Osteoblast (primary cell): ENCODE data around the gene LYZL6. TPM values are rescaled to one million over a fixed set of nuclear protein-coding genes. Genes with fewer than 3 reads are reported as not detected.

Experiments used
- DNase-seq: peaks from one replicate; pipeline ENCODE4 v3.0.0; 2011; ENCODE audit warnings: low spot score, mixed read lengths; ENCODE audit not compliant: insufficient read length; ENCODE audit errors: missing footprints
- H2AFZ ChIP-seq: 2 replicates; pipeline ENCODE4 v1.6.0; 2011; ENCODE audit warnings: mild to moderate bottlenecking, low read length
- H3K27ac ChIP-seq: 2 replicates; pipeline ENCODE4 v1.5.1; 2011; ENCODE audit warnings: mild to moderate bottlenecking, low read depth, low read length, moderate library complexity
- H3K27me3 ChIP-seq: 2 replicates; pipeline ENCODE4 v1.6.0; 2012; ENCODE audit warnings: mild to moderate bottlenecking, control low read depth, inconsistent platforms, low read length, moderate library complexity; ENCODE audit not compliant: insufficient read depth
- H3K36me3 ChIP-seq: 2 replicates; pipeline ENCODE4 v1.5.1; 2011; ENCODE audit warnings: mild to moderate bottlenecking, low read length, control low read depth, moderate library complexity; ENCODE audit not compliant: insufficient read depth
- H3K4me1 ChIP-seq: 2 replicates; pipeline ENCODE4 v1.5.1; 2011; ENCODE audit warnings: mild to moderate bottlenecking, low read length, control low read depth, moderate library complexity; ENCODE audit not compliant: insufficient read depth
- H3K4me2 ChIP-seq: 2 replicates; pipeline ENCODE4 v1.6.0; 2011; ENCODE audit warnings: mild to moderate bottlenecking, low read length; ENCODE audit not compliant: insufficient read depth
- H3K4me3 ChIP-seq: fragments of 200-600 bp; sonication (generic); 3 replicates; pipeline ENCODE4 v1.5.1; 2012; ENCODE audit warnings: mild to moderate bottlenecking, low read length, inconsistent platforms; ENCODE audit not compliant: insufficient read depth
- H3K79me2 ChIP-seq: 2 replicates; pipeline ENCODE4 v1.6.0; 2012; ENCODE audit warnings: mild to moderate bottlenecking, low read length, control low read depth, inconsistent platforms; ENCODE audit not compliant: insufficient read depth
- H3K9me3 ChIP-seq: 2 replicates; pipeline ENCODE4 v1.5.1; 2011; ENCODE audit warnings: low read depth, low read length, control low read depth
- H4K20me1 ChIP-seq: 2 replicates; pipeline ENCODE4 v1.6.0; 2012; ENCODE audit warnings: mild to moderate bottlenecking, low read length, control low read depth; ENCODE audit not compliant: insufficient read depth
- total RNA-seq: library from RNA; depleted of rRNA; stranded (reverse); fragments of >200 nt; gene quantifications from 2 replicates; pipeline ENCODE4 v1.2.3, GENCODE V29; 2012
- TF ChIP-seq, protein P1 (sequence below): IDR thresholded peaks from 2 replicates; pipeline ENCODE4 v1.5.1; 2011; ENCODE audit warnings: mild to moderate bottlenecking, low read depth, low read length, moderate library complexity; ENCODE audit errors: extremely low read depth

LYZL6 gene
- total RNA-seq, 1 donor: not detected

GRCh38 chr17:35984140-35984539 lies 40.6 kb upstream of the LYZL6 start:
- H3K79me2 ChIP-seq: no peaks in the 10 kb centered on the region
- no peak overlapping the region for H3K4me3 ChIP-seq
- TF ChIP-seq, protein P1, sequence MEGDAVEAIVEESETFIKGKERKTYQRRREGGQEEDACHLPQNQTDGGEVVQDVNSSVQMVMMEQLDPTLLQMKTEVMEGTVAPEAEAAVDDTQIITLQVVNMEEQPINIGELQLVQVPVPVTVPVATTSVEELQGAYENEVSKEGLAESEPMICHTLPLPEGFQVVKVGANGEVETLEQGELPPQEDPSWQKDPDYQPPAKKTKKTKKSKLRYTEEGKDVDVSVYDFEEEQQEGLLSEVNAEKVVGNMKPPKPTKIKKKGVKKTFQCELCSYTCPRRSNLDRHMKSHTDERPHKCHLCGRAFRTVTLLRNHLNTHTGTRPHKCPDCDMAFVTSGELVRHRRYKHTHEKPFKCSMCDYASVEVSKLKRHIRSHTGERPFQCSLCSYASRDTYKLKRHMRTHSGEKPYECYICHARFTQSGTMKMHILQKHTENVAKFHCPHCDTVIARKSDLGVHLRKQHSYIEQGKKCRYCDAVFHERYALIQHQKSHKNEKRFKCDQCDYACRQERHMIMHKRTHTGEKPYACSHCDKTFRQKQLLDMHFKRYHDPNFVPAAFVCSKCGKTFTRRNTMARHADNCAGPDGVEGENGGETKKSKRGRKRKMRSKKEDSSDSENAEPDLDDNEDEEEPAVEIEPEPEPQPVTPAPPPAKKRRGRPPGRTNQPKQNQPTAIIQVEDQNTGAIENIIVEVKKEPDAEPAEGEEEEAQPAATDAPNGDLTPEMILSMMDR: no peak
- no peaks in the 10 kb centered on the region for H3K9me3 ChIP-seq
- H3K4me2 ChIP-seq: no peak overlapping the region
- H3K27ac ChIP-seq: no peak overlapping the region
- no peak overlapping the region for H2AFZ ChIP-seq
- no peak for DNase-seq
- H4K20me1 ChIP-seq: no peaks in the 10 kb centered on the region
- H3K36me3 ChIP-seq: no peaks in the 10 kb centered on the region
- H3K4me1 ChIP-seq: no peaks in the 10 kb centered on the region
- H3K27me3 ChIP-seq: peaks cover 7% of the 10 kb centered on the region

GRCh38 chr17:35982409-35983191 lies 39.1 kb upstream of the LYZL6 start:
- H4K20me1 ChIP-seq: no peaks in the 10 kb centered on the region
- H3K4me1 ChIP-seq: no peaks in the 10 kb centered on the region
- no peak overlapping the region for H3K4me2 ChIP-seq
- no peak overlapping the region for H2AFZ ChIP-seq
- no peak overlapping the region for H3K27ac ChIP-seq
- DNase-seq: no peak
- TF ChIP-seq, protein P1: no peak
- peaks cover 7% of the 10 kb centered on the region for H3K27me3 ChIP-seq
- no peaks in the 10 kb centered on the region for H3K9me3 ChIP-seq
- H3K79me2 ChIP-seq: no peaks in the 10 kb centered on the region
- H3K4me3 ChIP-seq: no peak overlapping the region
- H3K36me3 ChIP-seq: no peaks in the 10 kb centered on the region

DNA sequence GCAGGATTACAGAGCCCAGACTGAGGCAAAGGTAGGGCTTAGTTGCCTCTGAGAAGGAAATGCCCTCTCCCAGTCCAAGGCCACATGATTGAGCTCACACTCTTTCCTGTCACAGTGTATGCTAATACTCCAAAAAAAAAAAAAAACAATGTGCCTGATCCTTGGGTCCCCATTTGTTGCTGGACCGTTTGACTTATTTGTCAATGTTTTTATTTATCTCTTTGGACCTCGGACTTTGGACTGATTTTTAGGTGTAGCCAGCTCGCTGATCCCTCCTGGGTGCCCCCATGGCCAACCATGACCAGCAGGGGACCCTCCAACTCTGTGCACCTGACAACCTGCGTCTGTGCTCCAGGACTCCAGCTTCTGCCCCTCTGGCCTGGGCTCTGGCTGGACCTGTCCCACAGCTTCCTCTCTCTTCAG lies 38.4 kb upstream of the LYZL6 start:
- Histone ChIP-seq H4K20me1 (no peaks in the 10 kb centered on the region), H3K27ac (no peak overlapping the region)

DNA sequence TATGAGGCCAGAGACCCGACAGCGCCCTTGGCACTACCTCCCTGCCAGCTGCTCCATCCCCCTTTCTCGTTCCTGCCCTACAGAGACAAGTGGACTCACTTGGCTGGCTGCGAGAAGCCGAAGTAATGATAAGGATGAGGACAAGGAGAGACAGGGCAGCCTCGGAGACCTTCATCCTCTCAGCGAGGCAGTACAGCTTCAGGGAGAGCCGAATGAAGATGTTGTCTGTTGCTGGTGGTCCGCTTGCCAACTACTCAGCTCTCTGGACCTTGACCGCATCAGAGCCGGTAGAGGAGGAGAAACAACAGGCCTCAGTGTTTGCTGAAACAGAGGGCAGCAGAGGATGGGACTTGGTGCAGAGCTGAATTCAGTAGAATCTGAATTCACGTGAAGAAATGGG lies 37.7 kb upstream of the LYZL6 start, which contains the start of gene CCL16:
TSS of gene CCL16 (minus strand) at position 252 of the 400 bp plus-strand sequence. CDS start at position 175, 77 bp downstream.
- no peaks in the 10 kb centered on the region for H3K9me3 ChIP-seq
- H2AFZ ChIP-seq: no peak within 1 kb of the TSS
- no peak for DNase-seq
- TF ChIP-seq, protein P1: no peak
- no peaks in the 10 kb centered on the region for H3K79me2 ChIP-seq
- no peak within 1 kb of the TSS for H3K4me2 ChIP-seq
- H3K27me3 ChIP-seq: peaks cover 7% of the 10 kb centered on the region
- H3K36me3 ChIP-seq: no peaks in the 10 kb centered on the region
- H4K20me1 ChIP-seq: no peaks in the 10 kb centered on the region
- no peak within 1 kb of the TSS for H3K4me3 ChIP-seq
- no peaks in the 10 kb centered on the region for H3K4me1 ChIP-seq
- no peak within 1 kb of the TSS for H3K27ac ChIP-seq

More for the DNA sequence above, 38.4 kb upstream of the LYZL6 start:
- Histone ChIP-seq H3K4me2 (no peak overlapping the region), H3K4me3 (no peak overlapping the region), H3K4me1 (no peaks in the 10 kb centered on the region), H3K27me3 (peaks cover 7% of the 10 kb centered on the region), H3K36me3 (no peaks in the 10 kb centered on the region), H3K9me3 (no peaks in the 10 kb centered on the region), H2AFZ (no peak overlapping the region), H3K79me2 (no peaks in the 10 kb centered on the region)
- no peak for DNase-seq
- TF ChIP-seq, protein P1: no peak
